Ishikawa (cell line): Measurements from ENCODE around the gene ST8SIA1.

Experiments
- CEBPB ChIP-seq: IDR thresholded peaks from 2 replicates; pipeline ENCODE4 v1.6.1; 2012
- CREB1 ChIP-seq: IDR thresholded peaks from 2 replicates; pipeline ENCODE4 v1.6.1; 2012; ENCODE audit warnings: low read depth
- EGR1 ChIP-seq: IDR thresholded peaks from 2 replicates; pipeline ENCODE4 v1.6.1; 2012
- EP300 ChIP-seq: IDR thresholded peaks from 2 replicates; pipeline ENCODE4 v1.6.1; 2012; ENCODE audit warnings: borderline replicate concordance
- FOXM1 ChIP-seq: IDR thresholded peaks from 2 replicates; pipeline ENCODE4 v1.6.1; 2012; ENCODE audit warnings: low read depth, borderline replicate concordance
- MAX ChIP-seq: IDR thresholded peaks from 2 replicates; pipeline ENCODE4 v1.6.1; 2012
- NFIC ChIP-seq: IDR thresholded peaks from 2 replicates; pipeline ENCODE4 v1.6.1; 2012
- RAD21 ChIP-seq: IDR thresholded peaks from 2 replicates; pipeline ENCODE4 v1.6.1; 2012; ENCODE audit warnings: low read depth
- REST ChIP-seq: IDR thresholded peaks from 2 replicates; pipeline ENCODE4 v1.6.1; 2012; ENCODE audit warnings: low read depth, mild to moderate bottlenecking
- TAF1 ChIP-seq: IDR thresholded peaks from 2 replicates; pipeline ENCODE4 v1.6.1; 2012; ENCODE audit warnings: low read depth, mild to moderate bottlenecking
- TCF12 ChIP-seq: IDR thresholded peaks from 2 replicates; pipeline ENCODE4 v1.6.1; 2012; ENCODE audit warnings: low read depth
- TEAD4 ChIP-seq: IDR thresholded peaks from 2 replicates; pipeline ENCODE4 v1.6.1; 2012
- USF1 ChIP-seq: IDR thresholded peaks from 2 replicates; pipeline ENCODE4 v1.6.1; 2012
- YY1 ChIP-seq: IDR thresholded peaks from 2 replicates; pipeline ENCODE4 v1.6.1; 2012; ENCODE audit warnings: low read depth
- ZBTB7A ChIP-seq: IDR thresholded peaks from 2 replicates; pipeline ENCODE4 v1.6.1; 2012; ENCODE audit warnings: low read depth

Gene ST8SIA1

GRCh38 chr12:22272335-22273151, 62.0 kb downstream of the ST8SIA1 start:
- TF ChIP-seq RAD21: no peak
- TF ChIP-seq TAF1: no peak
- TF ChIP-seq CEBPB: no peak
- no peak for TF ChIP-seq CREB1
- TF ChIP-seq MAX: no peak
- no peak for TF ChIP-seq TCF12
- TF ChIP-seq USF1: no peak
- TF ChIP-seq TEAD4: no peak
- TF ChIP-seq YY1: no peak
- no peak for TF ChIP-seq NFIC
- no peak for TF ChIP-seq EP300
- TF ChIP-seq ZBTB7A: no peak
- no peak for TF ChIP-seq EGR1
- TF ChIP-seq REST: no peak
- no peak for TF ChIP-seq FOXM1

GRCh38 chr12:22271023-22271422, 63.5 kb downstream of the ST8SIA1 start:
- TF ChIP-seq REST: no peak
- no peak for TF ChIP-seq ZBTB7A
- no peak for TF ChIP-seq YY1
- TF ChIP-seq CREB1: no peak
- no peak for TF ChIP-seq CEBPB
- no peak for TF ChIP-seq RAD21
- TF ChIP-seq MAX: no peak
- no peak for TF ChIP-seq NFIC
- TF ChIP-seq TEAD4: no peak
- TF ChIP-seq EGR1: no peak
- no peak for TF ChIP-seq USF1
- TF ChIP-seq TCF12: no peak
- TF ChIP-seq EP300: no peak
- no peak for TF ChIP-seq TAF1
- no peak for TF ChIP-seq FOXM1

- TF ChIP-seq CEBPB (no peak), FOXM1 (no peak), TEAD4 (no peak), YY1 (no peak), CREB1 (no peak)
Measured at GRCh38 chr12:22268973-22269372, 65.5 kb downstream of the ST8SIA1 start.

- no peak for TF ChIP-seq CREB1
- no peak for TF ChIP-seq USF1
- no peak for TF ChIP-seq TCF12
- no peak for TF ChIP-seq TAF1
- no peak for TF ChIP-seq EGR1
- no peak for TF ChIP-seq ZBTB7A
- no peak for TF ChIP-seq EP300
- TF ChIP-seq YY1: no peak
- TF ChIP-seq MAX: no peak
- no peak for TF ChIP-seq FOXM1
- TF ChIP-seq TEAD4: no peak
- no peak for TF ChIP-seq CEBPB
- TF ChIP-seq RAD21: no peak
- no peak for TF ChIP-seq NFIC
- TF ChIP-seq REST: no peak
Measured at GRCh38 chr12:22268406-22268805, 66.1 kb downstream of the ST8SIA1 start.
